IMR-90 (cell line): ENCODE data around the gene MORN5. TPM values are rescaled to one million over a fixed set of nuclear protein-coding genes. Genes with fewer than 3 reads are reported as not detected.
A peak's percentile ranks its signal among the peaks of the same experiment; 100 is the strongest.

Source experiments
- ATAC-seq: fragments of 200-7000 bp; cut with Tn5 transposase; 2 replicates; pipeline ENCODE4 v1.9.1; 2020; ENCODE audit warnings: low read depth, mild to moderate bottlenecking, moderate library complexity
- BruUV-seq: library from RNA; stranded (reverse); fragments of 400-500 nt; replicated peaks from 2 replicates; lab custom pipeline; 2021; lab: Mats Ljungman, UMichigan
- CTCF ChIA-PET: fragments of 300-600 bp; formaldehyde crosslinking; extraction: SDS; loops from one replicate; lab custom pipeline; 2021; ENCODE audit warnings: antibody characterized with exemption; lab: Yijun Ruan, JAX
- POLR2A ChIA-PET: fragments of 300-600 bp; sonication (Branson Sonifier 250); formaldehyde crosslinking; loops from one replicate; lab custom pipeline; 2022; ENCODE audit warnings: antibody characterized with exemption; ENCODE audit not compliant: unreplicated experiment; lab: Charles Lee
- DNase-seq: peaks from one replicate; pipeline ENCODE4 v3.0.0; 2013
- H2AFZ ChIP-seq: replicated peaks from 2 replicates; pipeline ENCODE3; 2013; ENCODE audit warnings: low read length, mild to moderate bottlenecking; ENCODE audit not compliant: poor library complexity
- H2AK5ac ChIP-seq: 2 replicates; pipeline ENCODE4 v1.6.1; 2013; ENCODE audit warnings: low read depth, low read length, inconsistent platforms
- H2AK9ac ChIP-seq: replicated peaks from 2 replicates; pipeline ENCODE3; 2013; ENCODE audit warnings: mild to moderate bottlenecking, low read depth, low read length, moderate library complexity; ENCODE audit not compliant: poor library complexity
- H2BK120ac ChIP-seq: 2 replicates; pipeline ENCODE4 v1.6.1; 2013; ENCODE audit warnings: low read depth, low read length, inconsistent platforms
- H2BK15ac ChIP-seq: 3 replicates; pipeline ENCODE4 v1.6.1; 2013; ENCODE audit warnings: low read depth, low read length, inconsistent platforms
- H2BK20ac ChIP-seq: 2 replicates; pipeline ENCODE4 v1.6.1; 2013; ENCODE audit warnings: low read depth, mild to moderate bottlenecking, inconsistent platforms, low read length, moderate library complexity
- H2BK5ac ChIP-seq: 2 replicates; pipeline ENCODE4 v1.6.1; 2013; ENCODE audit warnings: mild to moderate bottlenecking, low read depth, low read length, inconsistent platforms; ENCODE audit not compliant: poor library complexity, severe bottlenecking
- H3K14ac ChIP-seq: replicated peaks from 2 replicates; pipeline ENCODE4 v1.6.1; 2013; ENCODE audit warnings: low read depth, low read length, inconsistent platforms
- H3K18ac ChIP-seq: 2 replicates; pipeline ENCODE4 v1.6.1; 2013; ENCODE audit warnings: low read depth, low read length, control low read depth
- H3K23ac ChIP-seq: 2 replicates; pipeline ENCODE4 v1.6.1; 2013; ENCODE audit warnings: low read depth, low read length, inconsistent platforms
- H3K27ac ChIP-seq: 2 replicates; pipeline ENCODE4 v1.5.1; 2013; ENCODE audit warnings: mild to moderate bottlenecking, control low read depth, low read length; ENCODE audit not compliant: insufficient read depth
- H3K27me3 ChIP-seq: 2 replicates; pipeline ENCODE4 v1.6.1; 2013; ENCODE audit warnings: low read length; ENCODE audit not compliant: control insufficient read depth, insufficient read depth
- H3K36me3 ChIP-seq: 2 replicates; pipeline ENCODE4 v1.6.1; 2013; ENCODE audit warnings: low read length, mixed read lengths; ENCODE audit not compliant: control insufficient read depth, insufficient read depth
- H3K4ac ChIP-seq: 2 replicates; pipeline ENCODE4 v1.6.1; 2013; ENCODE audit warnings: low read depth, low read length, inconsistent platforms
- H3K4me1 ChIP-seq: 2 replicates; pipeline ENCODE4 v1.6.1; 2013; ENCODE audit warnings: low read length, mixed read lengths; ENCODE audit not compliant: control insufficient read depth, insufficient read depth
- H3K4me2 ChIP-seq: 2 replicates; pipeline ENCODE4 v1.6.1; 2013; ENCODE audit warnings: low read depth, mild to moderate bottlenecking, control low read depth, low read length, moderate library complexity
- H3K4me3 ChIP-seq: 2 replicates; pipeline ENCODE4 v1.5.1; 2013; ENCODE audit warnings: low read depth, mild to moderate bottlenecking, control low read depth, low read length, moderate library complexity; ENCODE audit not compliant: insufficient read depth
- H3K56ac ChIP-seq: 2 replicates; pipeline ENCODE4 v1.6.1; 2013; ENCODE audit warnings: low read length, inconsistent platforms; ENCODE audit not compliant: insufficient read depth; ENCODE audit errors: extremely low read depth
- H3K79me1 ChIP-seq, 2 experiments: 2 replicates each; pipeline ENCODE4 v1.6.1; 2013; ENCODE audit warnings: low read length in 2 of 2, inconsistent platforms in 1 of 2, low read depth in 1 of 2
- H3K9ac ChIP-seq: 2 replicates; pipeline ENCODE4 v1.6.1; 2013; ENCODE audit warnings: low read depth, low read length, control low read depth
- H3K9me1 ChIP-seq: 2 replicates; pipeline ENCODE4 v1.6.1; 2013; ENCODE audit warnings: low read length, inconsistent platforms; ENCODE audit not compliant: insufficient read depth
- H3K9me3 ChIP-seq: 2 replicates; pipeline ENCODE4 v1.6.1; 2013; ENCODE audit warnings: low read length; ENCODE audit not compliant: control insufficient read depth, insufficient read depth
- H4K20me1 ChIP-seq: 2 replicates; pipeline ENCODE4 v1.6.1; 2013; ENCODE audit warnings: low read length, inconsistent platforms; ENCODE audit not compliant: insufficient read depth
- H4K5ac ChIP-seq: 2 replicates; pipeline ENCODE4 v1.6.1; 2013; ENCODE audit warnings: mild to moderate bottlenecking, low read depth, low read length, control low read depth
- H4K8ac ChIP-seq, 2 experiments: 2 replicates each; pipeline ENCODE4 v1.6.1; 2013; ENCODE audit warnings: low read depth in 2 of 2, low read length in 2 of 2, control low read depth in 1 of 2, inconsistent platforms in 1 of 2
- H4K91ac ChIP-seq: 2 replicates; pipeline ENCODE4 v1.6.1; 2013; ENCODE audit warnings: low read depth, low read length, inconsistent platforms; ENCODE audit not compliant: insufficient read depth
- BHLHE40 ChIP-seq: fragments of 150-350 bp; IDR thresholded peaks from 2 replicates; pipeline ENCODE4 v1.6.1; 2016; ENCODE audit warnings: mild to moderate bottlenecking, low read depth, low read length
- FOS ChIP-seq: fragments of 150-350 bp; IDR thresholded peaks from 2 replicates; pipeline ENCODE4 v1.6.1; 2016; ENCODE audit warnings: low read depth, low read length
- NFE2L2 ChIP-seq: fragments of 150-350 bp; IDR thresholded peaks from 2 replicates; pipeline ENCODE4 v1.6.1; 2016; ENCODE audit warnings: low read depth, mild to moderate bottlenecking, low read length
- USF2 ChIP-seq: fragments of 150-350 bp; IDR thresholded peaks from 2 replicates; pipeline ENCODE4 v1.6.1; 2017; ENCODE audit warnings: mild to moderate bottlenecking, antibody characterized with exemption, low read length, low read depth
- WGBS, 2 experiments: methylation state at CpG; one replicate each; pipeline versions ENCODE4 v1.1.5 to v1.1.7; 2013; ENCODE audit warnings: missing lambda C conversion rate in 2 of 2; ENCODE audit not compliant: insufficient read length in 1 of 2; ENCODE audit errors: extremely low coverage in 2 of 2; 5-methylcytosine and 5-hydroxymethylcytosine counted together
- dilution Hi-C: fragments of 300-500 bp; cut with HindIII; formaldehyde crosslinking; loops from one replicate; pipeline ENCODE4 v1.14.3; 2018; ENCODE audit warnings: low sequenced_read_pairs; ENCODE audit not compliant: unreplicated experiment
- in situ Hi-C: fragments of 300-500 bp; cut with MboI; formaldehyde crosslinking; loops from 3 replicates; pipeline ENCODE4 v1.14.3; 2019; ENCODE audit warnings: low sequenced_read_pairs, inconsistent platforms, mixed read lengths
- intact Hi-C: fragments of 100-400 bp; cut with micrococcal nuclease; formaldehyde crosslinking; loops from 2 replicates; pipeline ENCODE4 v1.10.0; 2022
- polyA plus RNA-seq, 3 experiments: library from polyadenylated mRNA; depleted of rRNA; stranded (reverse); fragments of >200 nt; gene quantifications; 2 replicates each; pipeline ENCODE4 v1.2.3, GENCODE V29; 2012; ENCODE audit warnings: low replicate concordance in 1 of 3
- total RNA-seq: library from RNA; depleted of rRNA; stranded (reverse); fragments of >200 nt; gene quantifications from 2 replicates; pipeline ENCODE4 v1.2.3, GENCODE V29; 2012

MORN5 gene
- total and polyA plus RNA-seq, 2 of the 4 experiments (the other 2 are of a cell fraction): not detected

GRCh38 chr9:122180633-122181032, 20.9 kb downstream of the MORN5 start:
- H3K4me1 ChIP-seq: 0 out of 2 replicates have a peak, but pooled peaks cover 4% of the 10 kb centered on the region
- peaks cover 37% of the 10 kb centered on the region for H3K27me3 ChIP-seq
- peak; percentile 88 for DNase-seq
- no peak overlapping the region for H3K4ac ChIP-seq
- ChIA-PET CTCF (interaction anchor here (0.7 kb wide), 1 partner anchor 500 kb away, joined by 3 read pairs; no protein-coding TSS in a partner anchor), POLR2A (no interaction called here)
- no peak overlapping the region for H4K8ac ChIP-seq
- no peak overlapping the region for H3K14ac ChIP-seq
- H4K20me1 ChIP-seq: no peaks in the 10 kb centered on the region
- no peak overlapping the region for H2BK120ac ChIP-seq
- H3K18ac ChIP-seq: no peak overlapping the region
- in situ Hi-C loops (no loop called here), intact Hi-C loops (no loop called here), dilution Hi-C loops (no loop called here)
- no peaks in the 10 kb centered on the region for H3K36me3 ChIP-seq
- H2BK20ac ChIP-seq: no peak overlapping the region
- H3K56ac ChIP-seq: no peak overlapping the region
- peak; percentile 95 for ATAC-seq
- H2AK5ac ChIP-seq: 0 out of 2 replicates have a peak overlapping the region, but pooled peaks have one; percentile 6
- no peaks in the 10 kb centered on the region for H3K9me1 ChIP-seq
- H3K23ac ChIP-seq: no peak overlapping the region
- H3K79me1 ChIP-seq: no peaks in the 10 kb centered on the region
- no peak overlapping the region for H3K4me2 ChIP-seq
- H2AFZ ChIP-seq: peak overlapping the region; percentile 4
- no peak overlapping the region for H2AK9ac ChIP-seq
- no peak overlapping the region for H4K91ac ChIP-seq
- no peak overlapping the region for H2BK15ac ChIP-seq
- H3K9me3 ChIP-seq: no peaks in the 10 kb centered on the region
- TF ChIP-seq NFE2L2: no peak
- TF ChIP-seq BHLHE40: peak; percentile 56; the same call in 1 of the 2 replicates
- 0 out of 2 replicates have a peak, but pooled peaks have one; percentile 16 for TF ChIP-seq FOS
- TF ChIP-seq USF2: peak; percentile 93
- no peak overlapping the region for H3K4me3 ChIP-seq
- no peak overlapping the region for H3K27ac ChIP-seq
- H4K5ac ChIP-seq: no peak overlapping the region
- H2BK5ac ChIP-seq: no peak overlapping the region
- no peak overlapping the region for H3K9ac ChIP-seq
- WGBS, 2 experiments: no CpG with 5 or more reads among the region's 4 CpGs
- BruUV-seq: no TSS peak
